Measurements from ENCODE around the gene PPM1J. TPM values are rescaled to one million over a fixed set of nuclear protein-coding genes. Genes with fewer than 3 reads are reported as not detected.

Gene PPM1J
- total RNA-seq, 1 donor from 2014 or later = 4.1 TPM

DNA sequence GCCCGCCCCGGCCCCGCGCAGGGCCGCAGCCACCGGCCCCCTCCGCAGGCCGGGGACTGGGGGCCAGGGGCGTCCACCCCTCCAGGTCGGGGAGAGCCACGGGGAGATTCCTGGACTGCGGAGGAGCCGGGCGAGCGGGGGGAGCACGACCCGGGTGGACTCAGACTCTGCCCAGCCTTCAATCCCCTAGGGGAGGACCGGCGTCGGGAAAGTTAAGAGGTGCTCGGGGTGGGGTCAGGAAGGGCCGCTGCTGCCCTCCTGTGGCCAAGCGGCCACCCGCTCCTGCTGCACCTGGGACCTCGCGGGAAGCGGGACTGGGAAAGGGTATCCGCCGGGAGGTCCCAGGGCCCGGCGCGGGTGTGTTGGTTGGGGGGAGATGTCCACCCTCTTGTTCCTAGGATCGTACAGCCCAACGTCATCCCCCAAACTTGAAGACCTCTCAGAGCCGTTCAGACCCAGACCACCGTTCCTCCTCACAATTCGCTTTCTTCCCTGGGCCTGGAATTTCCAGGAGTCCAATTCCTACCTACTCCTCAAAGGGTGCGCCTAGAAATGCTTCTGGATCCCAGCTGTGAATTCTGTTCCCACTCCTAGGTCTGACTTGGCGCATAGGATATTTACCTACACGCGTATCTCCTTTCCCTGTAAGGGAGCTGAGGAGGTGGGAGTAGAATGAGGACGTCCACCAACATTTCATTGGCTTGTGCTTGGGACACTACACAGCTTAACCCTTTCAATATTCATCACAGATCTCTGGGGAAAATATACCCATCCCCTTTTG is 7.7 kb downstream of the PPM1J start:
- peak; percentile 85 to 90 for DNase-seq (ENCODE audit: low spot score in 2 of 2)
- no peak for FAIRE-seq

DNA sequence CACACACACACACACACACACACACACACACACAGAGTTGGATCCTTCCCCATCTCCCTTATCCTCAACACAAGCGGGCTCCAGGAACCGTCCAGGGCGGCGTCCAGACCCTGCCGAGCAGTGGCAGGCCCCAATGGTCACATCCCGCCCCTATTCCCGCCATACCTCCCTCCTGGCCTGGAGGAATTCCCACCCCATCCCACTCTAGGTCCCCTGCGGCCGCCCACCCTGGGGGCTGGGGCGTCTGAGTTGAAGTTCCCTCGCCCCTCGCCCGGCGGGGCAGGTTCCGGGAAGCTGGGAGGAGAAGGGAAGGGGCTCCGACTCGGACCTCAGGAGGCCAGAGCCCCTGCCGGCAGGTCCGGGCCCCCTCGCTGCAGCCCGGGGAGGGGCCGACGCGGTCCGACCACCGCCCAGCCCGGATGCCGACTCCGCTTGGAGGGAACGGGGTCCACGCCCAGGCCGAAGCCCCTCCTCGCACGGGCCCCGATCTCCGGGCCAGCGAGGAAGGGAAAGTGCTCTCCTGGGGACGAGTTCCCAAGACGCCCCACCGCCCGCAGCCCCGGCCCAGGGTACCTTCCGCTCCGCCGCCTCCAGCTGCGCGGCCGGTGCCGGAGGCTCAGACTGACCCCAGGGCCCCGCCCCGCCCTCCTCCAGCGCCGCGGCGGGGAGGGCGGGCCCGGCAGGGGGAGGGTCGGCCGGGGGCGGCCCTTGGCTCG is 8.5 kb downstream of the PPM1J start, which contains the start of gene RHOC:
Gene RHOC (minus strand): TSS at position 623 of the 716 bp plus-strand sequence. CDS start 3,328 bp downstream, outside the sequence.
- FAIRE-seq = no peak
- DNase-seq (ENCODE audit: low spot score in 2 of 2) = peak; percentile 78

DNA sequence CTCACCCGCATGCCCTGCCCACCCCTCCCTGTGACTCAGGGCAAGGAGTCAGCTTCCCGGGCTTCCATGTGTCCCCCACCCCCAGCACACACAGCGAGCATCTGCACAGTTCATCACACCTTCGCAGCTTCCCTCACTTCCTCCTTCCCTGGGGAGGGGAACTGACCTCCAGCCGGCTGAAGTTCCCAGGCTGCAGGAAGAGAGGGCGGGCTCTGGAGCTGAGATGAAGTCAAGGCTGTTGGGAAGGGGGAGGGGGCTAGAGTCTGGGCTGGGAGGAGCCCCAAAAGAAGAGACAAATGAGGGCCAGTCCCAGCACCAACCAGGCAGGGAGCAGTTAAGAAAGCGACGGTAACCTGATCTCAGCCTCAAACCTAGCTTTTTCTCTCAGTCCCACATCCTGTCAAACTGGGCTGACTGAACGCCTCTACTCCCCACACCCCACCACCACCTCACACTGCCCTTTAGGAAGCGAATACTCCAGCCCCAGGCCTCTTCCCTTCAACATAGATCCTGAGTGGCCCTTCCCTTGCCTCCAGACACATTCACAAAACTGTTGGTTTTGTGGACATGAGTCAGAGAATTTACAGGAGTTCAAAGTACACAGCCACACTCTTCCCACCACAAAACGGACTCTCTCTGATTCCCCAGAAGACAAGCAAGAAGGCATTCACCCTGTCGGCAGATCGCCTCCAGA is 10.1 kb downstream of the PPM1J start:
- DNase-seq (ENCODE audit: low spot score in 2 of 2) = peak; percentile 63 to 72
- no peak for FAIRE-seq

DNA sequence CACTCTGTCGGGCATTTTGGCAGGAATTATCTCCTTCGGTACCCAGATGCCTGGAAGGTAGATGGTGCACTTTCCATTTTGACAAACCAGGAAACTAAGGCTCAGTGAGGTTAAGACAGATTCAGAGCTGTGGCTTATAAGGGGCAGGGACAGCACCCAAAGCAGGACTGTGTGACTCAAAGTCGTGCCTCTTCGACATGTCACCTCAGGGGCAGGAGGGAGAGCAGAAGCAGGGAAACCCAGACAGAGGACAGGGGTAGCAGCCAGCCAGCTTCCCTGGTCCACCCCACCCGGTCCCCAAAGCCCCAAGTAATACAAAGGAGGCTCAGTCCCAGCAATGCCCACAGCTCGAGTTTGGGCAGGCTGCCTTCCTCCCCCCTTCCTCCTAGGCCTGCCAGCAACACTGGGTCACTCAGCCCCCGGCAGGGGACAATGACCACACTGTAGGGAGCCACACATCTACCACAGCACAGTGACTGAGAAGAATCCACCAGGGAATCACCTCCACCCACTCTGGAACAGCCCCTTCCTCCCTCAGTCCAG is 10.7 kb downstream of the PPM1J start:
- FAIRE-seq (no peak), DNase-seq (ENCODE audit: low spot score in 2 of 2) (peak in 1 of 2 donors; percentile 83)

DNA sequence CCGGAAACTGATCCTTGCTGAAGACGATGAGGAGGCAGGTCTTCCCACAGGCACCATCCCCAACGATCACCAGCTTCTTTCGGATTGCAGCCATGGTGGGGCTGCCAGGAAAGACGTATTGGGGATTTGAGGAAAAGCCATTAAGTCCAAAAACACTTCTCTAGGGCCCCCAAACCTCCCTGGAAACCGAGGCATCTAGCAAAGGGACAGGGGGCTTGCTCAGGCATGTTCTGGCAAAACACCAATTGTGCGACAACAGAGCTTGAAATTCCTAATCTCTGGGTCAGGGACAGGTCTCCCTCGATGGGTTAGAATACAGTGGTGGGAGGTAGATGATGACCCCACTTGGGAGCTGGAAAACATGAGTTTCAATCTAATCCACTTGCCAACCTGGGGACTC is 11.4 kb downstream of the PPM1J start:
- no peak for DNase-seq (ENCODE audit: low spot score in 2 of 2)
- no peak for FAIRE-seq

DNA sequence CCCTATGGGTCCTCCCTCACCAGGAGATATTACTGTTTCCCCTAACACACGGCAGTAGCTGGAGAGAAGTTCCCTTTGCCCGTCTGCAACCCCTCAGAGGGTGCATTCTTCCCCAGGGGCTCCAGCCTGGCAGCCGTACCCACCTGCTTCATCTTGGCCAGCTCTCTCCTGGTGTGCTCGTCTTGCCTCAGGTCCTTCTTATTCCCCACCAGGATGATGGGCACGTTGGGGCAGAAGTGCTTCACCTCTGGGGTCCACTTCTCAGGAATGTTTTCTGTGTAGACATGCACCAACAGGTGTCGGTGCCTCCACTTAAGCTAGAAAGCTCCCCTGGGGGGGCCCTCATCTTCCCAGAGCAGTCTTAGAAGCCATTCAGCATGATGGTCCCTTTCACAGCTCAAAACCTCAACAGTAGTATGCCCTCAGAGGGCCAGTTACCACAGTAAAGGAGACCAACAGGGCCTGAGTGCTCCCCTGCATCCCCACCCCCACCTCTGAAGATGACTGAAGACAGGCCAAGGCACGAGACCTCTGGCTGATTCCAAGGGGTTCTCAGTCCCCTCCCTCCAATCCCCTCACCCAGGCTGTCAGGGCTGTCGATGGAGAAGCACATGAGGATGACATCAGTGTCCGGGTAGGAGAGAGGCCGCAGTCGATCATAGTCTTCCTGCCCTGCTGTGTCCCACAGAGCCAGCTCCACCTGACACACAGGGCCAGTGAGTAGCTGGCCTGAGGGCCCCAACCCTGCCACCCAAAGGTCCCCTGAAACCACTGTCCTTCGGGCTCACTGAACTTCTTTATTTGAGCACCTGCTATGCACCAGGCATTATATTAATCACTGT is 12.5 kb downstream of the PPM1J start:
- no peak for FAIRE-seq
- no peak for DNase-seq (ENCODE audit: low spot score in 2 of 2)

DNA sequence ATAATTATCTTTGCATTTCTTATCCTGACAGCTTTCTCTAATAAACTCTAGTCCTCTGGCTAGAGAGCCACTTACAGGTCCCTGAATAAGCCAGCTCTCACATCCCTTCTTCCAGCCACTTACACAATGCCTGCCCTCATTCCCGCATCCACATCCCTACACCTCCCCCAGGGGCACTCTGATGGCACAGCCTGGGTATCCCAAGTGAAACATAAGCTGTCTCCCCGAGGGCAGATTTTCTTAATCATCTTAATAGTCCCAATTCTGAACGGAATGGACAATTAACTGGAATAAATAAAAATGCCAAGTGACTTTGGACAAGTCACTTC is 13.1 kb downstream of the PPM1J start:
- no peak for FAIRE-seq

DNA sequence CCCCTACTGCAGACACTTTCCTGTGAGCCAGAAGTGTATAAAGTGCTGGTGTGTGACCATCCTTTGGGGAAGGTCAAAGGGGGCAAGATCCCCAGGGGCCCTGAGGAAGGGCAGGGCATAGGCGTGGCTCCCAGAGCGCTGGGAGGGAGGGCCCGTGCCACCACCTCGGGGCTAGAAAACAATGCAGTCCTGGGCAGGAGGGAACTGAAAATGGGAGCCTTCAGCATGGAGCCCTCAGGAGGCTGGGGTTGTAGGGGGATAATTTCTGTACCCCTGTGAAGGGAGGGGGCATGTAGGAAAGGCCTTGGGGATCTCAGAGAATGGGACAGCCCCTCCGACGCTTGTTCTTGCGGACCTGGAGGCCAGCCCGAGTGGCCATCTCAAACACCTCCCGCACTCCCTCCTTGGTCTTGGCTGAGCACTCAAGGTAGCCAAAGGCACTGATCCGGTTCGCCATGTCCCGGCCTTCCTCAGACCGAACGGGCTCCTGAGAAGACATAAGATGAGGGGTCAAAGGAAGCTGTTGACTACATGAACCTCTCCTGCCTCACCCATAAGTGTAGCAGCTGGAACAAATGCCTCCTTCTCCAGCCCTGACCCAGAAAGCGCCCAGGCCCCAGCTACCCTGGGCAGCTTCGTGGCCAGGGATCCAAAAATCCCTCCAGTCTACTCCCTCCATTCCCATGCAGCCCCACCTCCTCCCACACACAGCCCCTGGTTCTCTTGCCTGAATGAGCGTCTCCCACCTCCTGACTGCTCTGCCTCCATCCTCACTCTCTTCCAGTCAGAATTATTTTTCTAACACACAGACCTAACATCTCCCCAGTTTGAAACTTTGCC is 13.7 kb downstream of the PPM1J start:
- DNase-seq (ENCODE audit: low spot score in 2 of 2) (no peak), FAIRE-seq (no peak)

More for the DNA sequence above, 13.1 kb downstream of the PPM1J start:
- no peak for DNase-seq (ENCODE audit: low spot score in 2 of 2)

DNA sequence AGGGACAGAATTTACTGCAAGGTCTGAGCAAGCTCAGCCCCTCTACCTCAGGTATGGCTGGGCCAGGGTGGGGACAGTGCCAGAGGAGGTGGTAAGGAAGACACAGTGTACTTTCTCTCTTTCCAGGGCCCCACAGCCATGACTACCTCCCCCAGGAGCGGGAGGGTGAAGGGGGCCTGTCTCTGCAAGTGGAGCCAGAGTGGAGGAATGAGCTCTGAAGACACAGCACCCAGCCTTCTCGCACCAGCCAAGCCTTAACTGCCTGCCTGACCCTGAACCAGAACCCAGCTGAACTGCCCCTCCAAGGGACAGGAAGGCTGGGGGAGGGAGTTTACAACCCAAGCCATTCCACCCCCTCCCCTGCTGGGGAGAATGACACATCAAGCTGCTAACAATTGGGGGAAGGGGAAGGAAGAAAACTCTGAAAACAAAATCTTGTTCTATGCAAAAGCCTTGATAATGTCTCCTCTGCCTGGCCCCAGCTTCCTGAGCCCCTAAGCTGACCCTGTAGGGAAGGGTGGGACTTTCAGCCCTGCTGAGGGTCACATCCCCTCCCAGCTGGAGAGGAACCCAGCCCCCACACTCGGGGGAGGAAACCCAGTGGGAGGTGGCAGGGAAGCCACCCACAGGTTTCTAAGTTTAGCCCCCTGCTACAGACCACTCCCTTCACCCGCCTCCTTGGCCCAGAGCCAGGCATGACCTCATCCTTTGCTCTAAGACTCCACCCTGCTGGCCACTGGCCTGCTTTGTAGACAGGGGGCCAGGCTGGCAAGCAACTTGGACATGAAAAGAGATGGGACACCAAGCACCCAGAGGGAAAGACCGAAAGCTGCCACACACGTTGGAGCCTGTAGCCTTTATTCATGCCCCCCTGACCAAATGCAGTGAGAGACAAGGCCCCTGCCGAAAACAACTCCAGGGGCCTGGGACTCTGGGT is 14.6 kb downstream of the PPM1J start:
- DNase-seq (ENCODE audit: low spot score in 2 of 2) (peak; percentile 64 to 85), FAIRE-seq (no peak)

DNA sequence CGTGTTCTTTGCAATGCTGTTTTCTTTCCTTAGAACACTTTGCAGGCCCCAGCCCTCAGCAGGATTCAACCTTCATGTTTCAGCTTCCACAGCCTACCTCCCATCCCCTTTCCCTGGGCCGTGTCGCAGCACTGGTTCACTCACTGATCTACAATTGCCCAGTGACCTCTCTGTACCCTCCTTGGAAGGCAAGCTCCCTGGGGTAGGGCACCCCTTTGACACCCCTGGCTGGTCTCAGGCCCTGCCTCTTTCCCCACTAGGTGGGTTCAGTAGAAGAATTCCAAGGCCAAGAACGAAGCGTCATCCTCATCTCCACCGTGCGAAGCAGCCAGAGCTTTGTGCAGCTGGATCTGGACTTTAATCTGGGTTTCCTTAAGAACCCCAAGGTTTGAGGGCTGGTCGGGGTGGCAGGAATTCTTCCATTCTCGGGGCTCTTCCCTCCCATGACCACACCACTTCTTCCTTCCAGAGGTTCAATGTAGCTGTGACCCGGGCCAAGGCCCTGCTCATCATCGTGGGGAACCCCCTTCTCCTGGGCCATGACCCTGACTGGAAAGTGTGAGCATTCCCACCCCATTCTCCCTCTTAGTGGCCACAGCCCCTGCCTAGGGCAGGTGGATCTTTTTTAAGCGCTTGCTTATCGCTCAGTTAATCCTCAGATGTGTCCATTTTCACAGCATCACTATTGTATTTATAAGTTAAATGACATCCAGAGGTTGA is 15.5 kb downstream of the PPM1J start:
- FAIRE-seq (no peak), DNase-seq (ENCODE audit: low spot score in 2 of 2) (no peak)

DNA sequence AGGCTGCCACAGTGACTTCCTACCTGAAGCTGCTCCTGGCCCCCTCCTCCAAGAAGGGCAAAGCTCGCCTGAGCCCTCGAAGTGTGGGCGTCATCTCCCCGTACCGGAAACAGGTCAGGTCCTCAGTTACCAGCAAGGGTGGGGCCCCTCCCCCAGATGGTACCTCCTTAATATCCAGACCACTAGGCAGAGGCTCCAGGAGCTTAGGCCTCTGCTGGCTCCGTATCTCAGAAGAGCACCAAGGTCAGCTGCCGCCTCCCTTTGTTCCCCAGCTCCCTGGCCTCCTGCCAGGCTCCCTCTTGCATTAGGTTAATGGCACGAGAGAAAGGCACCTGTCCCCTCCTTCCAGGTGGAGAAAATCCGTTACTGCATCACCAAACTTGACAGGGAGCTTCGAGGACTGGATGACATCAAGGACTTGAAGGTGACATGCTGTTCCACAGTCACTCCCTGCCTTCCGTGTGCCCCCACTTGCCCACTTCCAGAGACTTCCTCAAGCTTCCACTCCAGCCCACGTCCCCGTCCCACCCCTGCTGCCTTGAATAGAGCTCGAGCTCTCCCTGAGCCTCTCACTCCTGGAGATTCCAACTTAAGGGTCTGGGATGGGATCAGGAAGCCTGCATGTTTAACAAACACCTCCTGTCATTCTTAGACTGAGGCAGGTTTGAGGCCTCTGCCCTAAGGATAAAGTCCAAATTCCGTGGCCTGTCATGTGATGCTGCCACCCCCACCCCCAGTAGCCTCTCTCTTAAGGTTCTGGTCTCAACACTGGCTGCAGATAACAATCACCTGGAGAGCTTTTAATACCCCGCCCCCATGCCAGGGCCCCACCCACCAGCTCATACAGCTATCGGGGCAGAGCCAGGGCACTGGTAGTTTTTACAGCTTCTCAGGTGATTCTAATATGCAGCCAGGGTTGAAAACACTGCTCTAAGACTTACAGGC is 16.5 kb downstream of the PPM1J start:
- DNase-seq (ENCODE audit: low spot score in 2 of 2) (no peak), FAIRE-seq (no peak)

DNA sequence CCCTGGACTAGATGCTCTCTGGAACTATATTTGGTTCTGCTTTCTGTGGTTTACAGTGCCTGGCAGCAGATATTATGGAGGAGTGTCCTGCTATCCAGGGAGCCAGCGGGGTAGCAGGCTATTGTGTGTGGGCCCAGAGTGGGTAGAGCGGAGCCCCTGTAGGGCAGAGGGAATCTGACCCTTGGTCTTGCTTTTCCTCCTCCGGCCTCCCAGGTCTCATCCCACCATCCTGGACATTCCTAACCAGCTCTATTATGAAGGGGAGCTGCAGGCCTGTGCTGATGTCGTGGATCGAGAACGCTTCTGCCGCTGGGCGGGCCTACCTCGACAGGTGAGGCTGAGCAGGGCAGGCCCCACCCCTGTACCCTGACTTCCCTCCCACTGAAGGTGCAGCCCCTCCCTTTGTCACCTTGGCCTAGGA is 17.3 kb downstream of the PPM1J start:
- no peak for DNase-seq (ENCODE audit: low spot score in 2 of 2)
- no peak for FAIRE-seq

DNA sequence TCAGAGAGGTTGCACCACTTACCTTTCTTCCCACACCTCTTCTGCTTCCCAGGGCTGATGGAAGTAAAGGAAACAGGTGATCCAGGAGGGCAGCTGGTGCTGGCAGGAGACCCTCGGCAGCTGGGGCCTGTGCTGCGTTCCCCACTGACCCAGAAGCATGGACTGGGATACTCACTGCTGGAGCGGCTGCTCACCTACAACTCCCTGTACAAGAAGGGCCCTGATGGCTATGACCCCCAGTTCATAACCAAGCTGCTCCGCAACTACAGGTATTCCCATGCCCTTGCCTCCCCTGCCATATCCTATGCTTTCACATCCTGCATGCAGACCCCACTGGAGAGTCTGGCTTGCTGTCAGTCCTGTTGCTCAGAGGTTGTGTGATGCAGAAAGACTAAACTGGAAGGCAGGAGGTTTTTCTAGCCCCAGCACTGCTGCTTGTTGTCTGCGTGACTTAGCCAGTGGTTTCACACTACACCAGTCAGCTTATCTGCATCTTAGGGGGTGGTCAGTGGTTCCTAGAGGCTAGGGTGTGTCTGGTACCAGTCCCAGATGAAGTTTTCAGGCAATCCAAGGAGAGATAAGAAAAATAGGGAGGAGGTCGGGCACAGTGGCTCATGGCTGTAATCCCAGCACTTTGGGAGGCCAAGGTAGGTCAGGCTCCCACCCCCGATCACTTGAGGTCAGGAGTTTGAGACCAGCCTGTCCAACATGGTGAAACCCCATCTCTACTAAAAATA is 18.4 kb downstream of the PPM1J start:
- FAIRE-seq (no peak), DNase-seq (ENCODE audit: low spot score in 2 of 2) (no peak)

DNA sequence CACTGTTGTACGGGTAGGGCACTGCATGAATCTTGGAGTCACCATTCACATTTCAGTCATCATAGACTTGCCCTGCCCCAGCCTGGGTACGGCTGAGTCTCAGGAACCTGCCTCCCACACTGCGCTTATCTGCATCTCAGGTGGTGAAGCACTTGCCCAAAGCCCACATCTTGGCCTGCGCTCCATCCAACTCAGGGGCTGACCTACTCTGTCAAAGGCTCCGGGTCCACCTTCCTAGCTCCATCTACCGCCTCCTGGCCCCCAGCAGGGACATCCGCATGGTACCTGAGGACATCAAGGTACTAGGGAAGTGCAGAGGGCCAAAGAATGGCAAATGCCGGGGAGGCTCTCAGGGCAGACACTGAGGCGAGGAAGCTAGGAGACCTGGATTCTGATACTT is 19.9 kb downstream of the PPM1J start:
- DNase-seq (ENCODE audit: low spot score in 2 of 2) (no peak), FAIRE-seq (no peak)

DNA sequence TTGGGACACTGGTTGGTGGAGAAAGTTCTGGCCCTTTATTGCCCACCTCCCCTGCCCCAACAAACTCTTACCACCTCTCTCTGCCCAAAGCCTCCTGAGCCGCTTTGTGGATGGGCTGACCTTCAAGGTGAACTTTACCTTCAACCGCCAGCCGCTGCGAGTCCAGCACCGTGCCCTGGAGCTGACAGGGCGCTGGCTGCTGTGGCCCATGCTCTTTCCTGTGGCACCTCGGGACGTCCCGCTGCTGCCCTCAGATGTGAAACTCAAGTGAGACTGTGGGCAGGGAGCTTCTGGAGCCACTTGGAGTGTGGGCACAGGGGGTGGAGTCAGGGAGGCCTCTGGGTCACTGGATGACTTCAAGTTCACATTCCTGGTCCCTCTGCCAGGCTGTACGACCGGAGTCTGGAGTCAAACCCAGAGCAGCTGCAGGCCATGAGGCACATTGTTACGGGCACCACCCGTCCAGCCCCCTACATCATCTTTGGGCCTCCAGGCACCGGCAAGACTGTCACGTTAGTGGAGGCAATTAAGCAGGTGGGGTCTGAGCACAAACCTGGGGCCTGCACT is 20.7 kb downstream of the PPM1J start:
- DNase-seq (ENCODE audit: low spot score in 2 of 2) = no peak
- no peak for FAIRE-seq

All from frontal cortex (tissue), 4 donors.